Loucy (cell line): ENCODE results near the gene IWS1.

Experiments used
- EZH2phosphoT487 ChIP-seq: fragments of 200-600 bp; IDR thresholded peaks from 2 replicates; pipeline ENCODE4 v1.6.1; 2018; ENCODE audit warnings: antibody characterized with exemption, mild to moderate bottlenecking, moderate library complexity, borderline replicate concordance
- TF ChIP-seq, protein P1 (sequence below): fragments of 200-600 bp; sonication (generic); conservative IDR thresholded peaks from 2 replicates; pipeline ENCODE4 v1.5.1; 2014; ENCODE audit warnings: mild to moderate bottlenecking, antibody characterized with exemption, low read length

DNA sequence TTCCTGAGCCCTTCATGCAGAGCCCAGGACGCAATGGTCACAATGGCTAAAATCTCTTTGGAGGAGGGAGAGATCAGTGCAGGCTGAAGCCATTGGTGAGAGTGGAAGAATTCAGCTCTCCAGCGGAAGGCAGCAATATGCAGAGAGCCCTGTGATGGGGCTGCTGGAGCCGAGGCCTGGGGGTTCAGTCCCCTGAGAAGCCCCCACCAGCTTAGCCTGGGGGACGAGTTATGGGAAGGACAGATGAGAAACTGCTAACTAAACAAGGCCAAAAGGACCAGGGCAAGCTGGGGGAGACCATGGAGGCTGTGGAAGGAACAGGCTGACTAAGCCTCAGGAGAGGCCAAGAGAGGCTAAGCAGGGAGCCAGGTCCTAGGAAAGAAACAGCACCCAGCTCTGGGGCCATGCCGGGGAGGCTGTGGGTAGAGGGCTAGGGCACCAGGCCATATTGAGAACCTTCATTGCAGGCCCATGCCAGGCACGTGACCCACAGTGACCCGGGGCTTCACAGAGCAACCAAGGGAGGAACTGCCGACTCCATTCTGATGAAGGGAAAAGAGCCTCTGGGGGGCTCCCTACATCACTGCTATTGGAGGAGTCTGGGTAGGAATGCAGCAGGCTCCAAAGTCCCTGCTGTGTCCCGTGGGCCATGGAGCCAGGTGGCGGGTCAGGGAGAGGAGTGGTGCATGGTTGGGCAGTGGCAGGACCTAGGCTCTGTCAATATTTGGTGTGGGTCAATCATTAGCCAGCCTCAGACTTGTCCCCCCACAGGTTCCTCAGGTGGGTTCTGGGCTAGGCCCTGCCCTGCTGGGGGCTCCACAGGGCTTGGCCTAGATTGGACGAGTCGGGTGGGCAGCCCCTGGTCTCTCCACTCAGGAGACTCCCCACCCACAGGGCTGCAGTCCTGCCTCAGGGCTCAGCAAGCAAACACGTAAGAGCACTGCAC, 88.2 kb downstream of the IWS1 start:
- TF ChIP-seq, protein P1, sequence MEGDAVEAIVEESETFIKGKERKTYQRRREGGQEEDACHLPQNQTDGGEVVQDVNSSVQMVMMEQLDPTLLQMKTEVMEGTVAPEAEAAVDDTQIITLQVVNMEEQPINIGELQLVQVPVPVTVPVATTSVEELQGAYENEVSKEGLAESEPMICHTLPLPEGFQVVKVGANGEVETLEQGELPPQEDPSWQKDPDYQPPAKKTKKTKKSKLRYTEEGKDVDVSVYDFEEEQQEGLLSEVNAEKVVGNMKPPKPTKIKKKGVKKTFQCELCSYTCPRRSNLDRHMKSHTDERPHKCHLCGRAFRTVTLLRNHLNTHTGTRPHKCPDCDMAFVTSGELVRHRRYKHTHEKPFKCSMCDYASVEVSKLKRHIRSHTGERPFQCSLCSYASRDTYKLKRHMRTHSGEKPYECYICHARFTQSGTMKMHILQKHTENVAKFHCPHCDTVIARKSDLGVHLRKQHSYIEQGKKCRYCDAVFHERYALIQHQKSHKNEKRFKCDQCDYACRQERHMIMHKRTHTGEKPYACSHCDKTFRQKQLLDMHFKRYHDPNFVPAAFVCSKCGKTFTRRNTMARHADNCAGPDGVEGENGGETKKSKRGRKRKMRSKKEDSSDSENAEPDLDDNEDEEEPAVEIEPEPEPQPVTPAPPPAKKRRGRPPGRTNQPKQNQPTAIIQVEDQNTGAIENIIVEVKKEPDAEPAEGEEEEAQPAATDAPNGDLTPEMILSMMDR, result no peak
- TF ChIP-seq EZH2phosphoT487, result no peak
